Naive thymus-derived CD8-positive, alpha-beta T cell (primary cell): ENCODE measurements around the gene KRTAP10-2. TPM values are rescaled to one million over a fixed set of nuclear protein-coding genes. Genes with fewer than 3 reads are reported as not detected.

Source experiments
- ATAC-seq, 2 donors: fragments of 150-1000 bp; cut with Tn5 transposase in 1 of 2; sonication (Bioruptor Pico), chemical (Tn5 transposase) in 1 of 2; 1 replicate in 1 of 2; 2 replicates in 1 of 2; pipeline ENCODE4 v1.10.0; 2021; ENCODE audit warnings: mild to moderate bottlenecking in 2 of 2, moderate library complexity in 2 of 2
- POLR2A ChIA-PET: fragments of 350-600 bp; sonication (Branson Sonifier 250); formaldehyde crosslinking; loops from one replicate; lab custom pipeline; 2021; ENCODE audit warnings: antibody characterized with exemption; lab: Charles Lee
- DNase-seq, 10 donors: peaks; one replicate each; pipeline versions ENCODE4 v3.0.0 to v3.0.0-alpha.2; 2020 to 2022
- H3K27ac Mint-ChIP-seq, 10 donors: one replicate each; pipeline ENCODE4 v1.8.0; 2020 to 2022; ENCODE audit warnings: mild to moderate bottlenecking in 10 of 10, mixed read lengths in 10 of 10, moderate library complexity in 4 of 10, inconsistent platforms in 1 of 10
- H3K27me3 Mint-ChIP-seq, 5 donors: one replicate each; pipeline ENCODE4 v1.8.0; 2021 to 2022; ENCODE audit warnings: mixed read lengths in 5 of 5
- H3K36me3 Mint-ChIP-seq, 3 donors: one replicate each; pipeline ENCODE4 v1.8.0; 2020 to 2022; ENCODE audit warnings: mixed read lengths in 3 of 3, mild to moderate bottlenecking in 2 of 3, inconsistent platforms in 1 of 3
- H3K4me1 Mint-ChIP-seq, 4 donors: one replicate each; pipeline ENCODE4 v1.8.0; 2021 to 2022; ENCODE audit warnings: mixed read lengths in 4 of 4
- H3K4me3 Mint-ChIP-seq, 10 donors: one replicate each; pipeline ENCODE4 v1.8.0; 2020 to 2022; ENCODE audit warnings: mild to moderate bottlenecking in 10 of 10, mixed read lengths in 10 of 10, moderate library complexity in 6 of 10, inconsistent platforms in 1 of 10
- H3K9me3 Mint-ChIP-seq, 9 donors: one replicate each; pipeline ENCODE4 v1.8.0; 2020 to 2022; ENCODE audit warnings: mixed read lengths in 9 of 9, mild to moderate bottlenecking in 3 of 9, inconsistent platforms in 1 of 9, moderate library complexity in 1 of 9
- polyA plus RNA-seq, 3 donors: library from polyadenylated mRNA; unstranded; fragments of 300-500 nt; fragmentation: Illumina TruSeq; gene quantifications; one replicate each; pipeline ENCODE4 v1.2.3, GENCODE V29; 2021
- total RNA-seq, 8 experiments: library from RNA in 2 of 8; stranded (reverse) in 2 of 8; gene quantifications; one replicate each; pipeline ENCODE4 v1.2.3 and lab custom pipeline; 2021 to 2026

The KRTAP10-2 gene
- total and polyA plus RNA-seq, 5 experiments from 2014 or later, result not detected

GRCh38 chr21:44533121-44533890 is 18.0 kb downstream of the KRTAP10-2 start:
- H3K27me3 Mint-ChIP-seq, result peaks cover 0 to 7% (median 2%) of the 10 kb centered on the region in 5 donors
- ATAC-seq (no peak), DNase-seq (peak in 1 of 10 donors; percentile 52)
- no peaks in the 10 kb centered on the region for H3K36me3 Mint-ChIP-seq
- POLR2A ChIA-PET, result interaction anchor here (0.6 kb wide), 1 partner anchor 261 kb away, joined by 7 read pairs; no protein-coding TSS in a partner anchor
- H3K4me1 Mint-ChIP-seq, result peaks cover 0 to 8% (median 1%) of the 10 kb centered on the region in 4 donors
- H3K4me3 Mint-ChIP-seq, result no peak overlapping the region
- no peaks in the 10 kb centered on the region for H3K9me3 Mint-ChIP-seq
- peak overlapping the region in 1 of 10 donors; percentile 56 for H3K27ac Mint-ChIP-seq

GRCh38 chr21:44532712-44533111 is 18.6 kb downstream of the KRTAP10-2 start:
- Mint-ChIP-seq H3K27ac (peak overlapping the region in 1 of 10 donors; percentile 34), H3K27me3 (peaks cover 0 to 6% (median 2%) of the 10 kb centered on the region in 5 donors), H3K4me3 (no peak overlapping the region), H3K4me1 (peaks cover 0 to 8% (median 1%) of the 10 kb centered on the region in 4 donors), H3K36me3 (no peaks in the 10 kb centered on the region), H3K9me3 (no peaks in the 10 kb centered on the region)
- ATAC-seq (no peak), DNase-seq (no peak)
- POLR2A ChIA-PET, result interaction anchor here (0.6 kb wide), 1 partner anchor 262 kb away, joined by 7 read pairs; no protein-coding TSS in a partner anchor

- H3K36me3 Mint-ChIP-seq, result no peaks in the 10 kb centered on the region
- H3K4me1 Mint-ChIP-seq, result peaks cover 0 to 8% (median 1%) of the 10 kb centered on the region in 4 donors
- no peak overlapping the region for H3K27ac Mint-ChIP-seq
- peaks cover 0 to 6% (median 0%) of the 10 kb centered on the region in 5 donors for H3K27me3 Mint-ChIP-seq
- peak in 1 of 10 donors; percentile 28 for DNase-seq
- POLR2A ChIA-PET, result no interaction called here
- ATAC-seq, result no peak
- H3K4me3 Mint-ChIP-seq, result no peak overlapping the region
- no peaks in the 10 kb centered on the region for H3K9me3 Mint-ChIP-seq
Measured at GRCh38 chr21:44531606-44532564, 19.4 kb downstream of the KRTAP10-2 start.

- peak overlapping the region in 1 of 10 donors; percentile 75 for H3K27ac Mint-ChIP-seq
- peaks cover 0 to 8% (median 1%) of the 10 kb centered on the region in 4 donors for H3K4me1 Mint-ChIP-seq
- peaks cover 0 to 6% (median 0%) of the 10 kb centered on the region in 5 donors for H3K27me3 Mint-ChIP-seq
- no peak overlapping the region for H3K4me3 Mint-ChIP-seq
- peak in 2 of 10 donors; percentile 14 to 54 for DNase-seq
- no peaks in the 10 kb centered on the region for H3K36me3 Mint-ChIP-seq
- no peak for ATAC-seq
- POLR2A ChIA-PET, result no interaction called here
- no peaks in the 10 kb centered on the region for H3K9me3 Mint-ChIP-seq
Measured at GRCh38 chr21:44530903-44531605, 20.3 kb downstream of the KRTAP10-2 start.

- peaks cover 0 to 6% (median 0%) of the 10 kb centered on the region in 5 donors for H3K27me3 Mint-ChIP-seq
- POLR2A ChIA-PET, result no interaction called here
- ATAC-seq (no peak), DNase-seq (peak in 1 of 10 donors; percentile 12)
- no peaks in the 10 kb centered on the region for H3K36me3 Mint-ChIP-seq
- H3K9me3 Mint-ChIP-seq, result no peaks in the 10 kb centered on the region
- H3K27ac Mint-ChIP-seq, result peak overlapping the region in 3 of 10 donors; percentile 26 to 56 (median 48)
- no peak overlapping the region for H3K4me3 Mint-ChIP-seq
- peaks cover 0 to 8% (median 1%) of the 10 kb centered on the region in 4 donors for H3K4me1 Mint-ChIP-seq
Measured at GRCh38 chr21:44530221-44530902, 20.9 kb downstream of the KRTAP10-2 start.

- no peak for ATAC-seq
- H3K4me1 Mint-ChIP-seq, result peaks cover 0 to 8% (median 1%) of the 10 kb centered on the region in 4 donors
- H3K4me3 Mint-ChIP-seq, result no peak overlapping the region
- H3K9me3 Mint-ChIP-seq, result no peaks in the 10 kb centered on the region
- peak overlapping the region in 1 of 10 donors; percentile 26 for H3K27ac Mint-ChIP-seq
- peaks cover 0 to 6% (median 0%) of the 10 kb centered on the region in 5 donors for H3K27me3 Mint-ChIP-seq
- H3K36me3 Mint-ChIP-seq, result no peaks in the 10 kb centered on the region
- POLR2A ChIA-PET, result interaction anchor here (0.6 kb wide), 2 partner anchors 99 to 311 kb away, joined by 3 read pairs; no protein-coding TSS in a partner anchor
- peak in 2 of 10 donors; percentile 13 to 44 for DNase-seq
Measured at GRCh38 chr21:44529503-44530125, 21.7 kb downstream of the KRTAP10-2 start.

- POLR2A ChIA-PET, result interaction anchor here (0.6 kb wide), 1 partner anchor 98 kb away, joined by 3 read pairs; no protein-coding TSS in a partner anchor
- Mint-ChIP-seq H3K4me3 (no peak overlapping the region), H3K4me1 (peaks cover 0 to 8% (median 1%) of the 10 kb centered on the region in 4 donors), H3K36me3 (no peaks in the 10 kb centered on the region), H3K27ac (peak overlapping the region in 2 of 10 donors; percentile 32 to 76), H3K9me3 (no peaks in the 10 kb centered on the region), H3K27me3 (peaks cover 0 to 6% (median 0%) of the 10 kb centered on the region in 5 donors)
- no peak for ATAC-seq
- DNase-seq, result peak in 1 of 10 donors; percentile 41
Measured at GRCh38 chr21:44529011-44529421, 22.3 kb downstream of the KRTAP10-2 start.

- POLR2A ChIA-PET, result interaction anchor here (0.6 kb wide), 1 partner anchor 98 kb away, joined by 3 read pairs; no protein-coding TSS in a partner anchor
- DNase-seq (no peak), ATAC-seq (no peak)
- peaks cover 0 to 6% (median 0%) of the 10 kb centered on the region in 5 donors for H3K27me3 Mint-ChIP-seq
- H3K27ac Mint-ChIP-seq, result peak overlapping the region in 1 of 10 donors; percentile 32
- H3K4me3 Mint-ChIP-seq, result no peak overlapping the region
- H3K9me3 Mint-ChIP-seq, result no peaks in the 10 kb centered on the region
- H3K36me3 Mint-ChIP-seq, result no peaks in the 10 kb centered on the region
- peaks cover 0 to 8% (median 1%) of the 10 kb centered on the region in 4 donors for H3K4me1 Mint-ChIP-seq
Measured at GRCh38 chr21:44528634-44528995, 22.7 kb downstream of the KRTAP10-2 start.

GRCh38 chr21:44527983-44528633 is 23.2 kb downstream of the KRTAP10-2 start:
- POLR2A ChIA-PET, result no interaction called here
- Mint-ChIP-seq H3K9me3 (no peaks in the 10 kb centered on the region), H3K36me3 (no peaks in the 10 kb centered on the region), H3K4me1 (peaks cover 0 to 8% (median 1%) of the 10 kb centered on the region in 4 donors), H3K27ac (peak overlapping the region in 3 of 10 donors; percentile 10 to 46 (median 43)), H3K4me3 (no peak overlapping the region), H3K27me3 (peaks cover 0 to 6% (median 0%) of the 10 kb centered on the region in 5 donors)
- peak in 1 of 10 donors; percentile 34 for DNase-seq
- ATAC-seq, result no peak

- Mint-ChIP-seq H3K9me3 (no peaks in the 10 kb centered on the region), H3K4me1 (peaks cover 0 to 8% (median 1%) of the 10 kb centered on the region in 4 donors), H3K27me3 (peaks cover 0 to 6% (median 0%) of the 10 kb centered on the region in 5 donors), H3K4me3 (no peak overlapping the region), H3K36me3 (no peaks in the 10 kb centered on the region), H3K27ac (peak overlapping the region in 1 of 10 donors; percentile 46)
- peak in 1 of 10 donors; percentile 42 for DNase-seq
- POLR2A ChIA-PET, result no interaction called here
- no peak for ATAC-seq
Measured at GRCh38 chr21:44527156-44527982, 23.9 kb downstream of the KRTAP10-2 start.
